IMR-90 (cell line): Measurements from ENCODE around the gene LRRC8C. TPM values are rescaled to one million over a fixed set of nuclear protein-coding genes. Genes with fewer than 3 reads are reported as not detected.
A peak's percentile ranks its signal among the peaks of the same experiment; 100 is the strongest.

Experiments
- ATAC-seq: fragments of 200-7000 bp; cut with Tn5 transposase; 2 replicates; pipeline ENCODE4 v1.9.1; 2020; ENCODE audit warnings: low read depth, mild to moderate bottlenecking, moderate library complexity
- BruUV-seq: library from RNA; stranded (reverse); fragments of 400-500 nt; replicated peaks from 2 replicates; lab custom pipeline; 2021; lab: Mats Ljungman, UMichigan
- CTCF ChIA-PET: fragments of 300-600 bp; formaldehyde crosslinking; extraction: SDS; loops from one replicate; lab custom pipeline; 2021; ENCODE audit warnings: antibody characterized with exemption; lab: Yijun Ruan, JAX
- POLR2A ChIA-PET: fragments of 300-600 bp; sonication (Branson Sonifier 250); formaldehyde crosslinking; loops from one replicate; lab custom pipeline; 2022; ENCODE audit warnings: antibody characterized with exemption; ENCODE audit not compliant: unreplicated experiment; lab: Charles Lee
- DNase-seq: peaks from one replicate; pipeline ENCODE4 v3.0.0; 2013
- H2AFZ ChIP-seq: replicated peaks from 2 replicates; pipeline ENCODE3; 2013; ENCODE audit warnings: low read length, mild to moderate bottlenecking; ENCODE audit not compliant: poor library complexity
- H2AK5ac ChIP-seq: 2 replicates; pipeline ENCODE4 v1.6.1; 2013; ENCODE audit warnings: low read depth, low read length, inconsistent platforms
- H2AK9ac ChIP-seq: replicated peaks from 2 replicates; pipeline ENCODE3; 2013; ENCODE audit warnings: mild to moderate bottlenecking, low read depth, low read length, moderate library complexity; ENCODE audit not compliant: poor library complexity
- H2BK120ac ChIP-seq: 2 replicates; pipeline ENCODE4 v1.6.1; 2013; ENCODE audit warnings: low read depth, low read length, inconsistent platforms
- H2BK15ac ChIP-seq: 3 replicates; pipeline ENCODE4 v1.6.1; 2013; ENCODE audit warnings: low read depth, low read length, inconsistent platforms
- H2BK20ac ChIP-seq: 2 replicates; pipeline ENCODE4 v1.6.1; 2013; ENCODE audit warnings: low read depth, mild to moderate bottlenecking, inconsistent platforms, low read length, moderate library complexity
- H2BK5ac ChIP-seq: 2 replicates; pipeline ENCODE4 v1.6.1; 2013; ENCODE audit warnings: mild to moderate bottlenecking, low read depth, low read length, inconsistent platforms; ENCODE audit not compliant: poor library complexity, severe bottlenecking
- H3K14ac ChIP-seq: replicated peaks from 2 replicates; pipeline ENCODE4 v1.6.1; 2013; ENCODE audit warnings: low read depth, low read length, inconsistent platforms
- H3K18ac ChIP-seq: 2 replicates; pipeline ENCODE4 v1.6.1; 2013; ENCODE audit warnings: low read depth, low read length, control low read depth
- H3K23ac ChIP-seq: 2 replicates; pipeline ENCODE4 v1.6.1; 2013; ENCODE audit warnings: low read depth, low read length, inconsistent platforms
- H3K27ac ChIP-seq: 2 replicates; pipeline ENCODE4 v1.5.1; 2013; ENCODE audit warnings: mild to moderate bottlenecking, control low read depth, low read length; ENCODE audit not compliant: insufficient read depth
- H3K27me3 ChIP-seq: 2 replicates; pipeline ENCODE4 v1.6.1; 2013; ENCODE audit warnings: low read length; ENCODE audit not compliant: control insufficient read depth, insufficient read depth
- H3K36me3 ChIP-seq: 2 replicates; pipeline ENCODE4 v1.6.1; 2013; ENCODE audit warnings: low read length, mixed read lengths; ENCODE audit not compliant: control insufficient read depth, insufficient read depth
- H3K4ac ChIP-seq: 2 replicates; pipeline ENCODE4 v1.6.1; 2013; ENCODE audit warnings: low read depth, low read length, inconsistent platforms
- H3K4me1 ChIP-seq: 2 replicates; pipeline ENCODE4 v1.6.1; 2013; ENCODE audit warnings: low read length, mixed read lengths; ENCODE audit not compliant: control insufficient read depth, insufficient read depth
- H3K4me2 ChIP-seq: 2 replicates; pipeline ENCODE4 v1.6.1; 2013; ENCODE audit warnings: low read depth, mild to moderate bottlenecking, control low read depth, low read length, moderate library complexity
- H3K4me3 ChIP-seq: 2 replicates; pipeline ENCODE4 v1.5.1; 2013; ENCODE audit warnings: low read depth, mild to moderate bottlenecking, control low read depth, low read length, moderate library complexity; ENCODE audit not compliant: insufficient read depth
- H3K56ac ChIP-seq: 2 replicates; pipeline ENCODE4 v1.6.1; 2013; ENCODE audit warnings: low read length, inconsistent platforms; ENCODE audit not compliant: insufficient read depth; ENCODE audit errors: extremely low read depth
- H3K79me1 ChIP-seq, 2 experiments: 2 replicates each; pipeline ENCODE4 v1.6.1; 2013; ENCODE audit warnings: low read length in 2 of 2, inconsistent platforms in 1 of 2, low read depth in 1 of 2
- H3K9ac ChIP-seq: 2 replicates; pipeline ENCODE4 v1.6.1; 2013; ENCODE audit warnings: low read depth, low read length, control low read depth
- H3K9me1 ChIP-seq: 2 replicates; pipeline ENCODE4 v1.6.1; 2013; ENCODE audit warnings: low read length, inconsistent platforms; ENCODE audit not compliant: insufficient read depth
- H3K9me3 ChIP-seq: 2 replicates; pipeline ENCODE4 v1.6.1; 2013; ENCODE audit warnings: low read length; ENCODE audit not compliant: control insufficient read depth, insufficient read depth
- H4K20me1 ChIP-seq: 2 replicates; pipeline ENCODE4 v1.6.1; 2013; ENCODE audit warnings: low read length, inconsistent platforms; ENCODE audit not compliant: insufficient read depth
- H4K5ac ChIP-seq: 2 replicates; pipeline ENCODE4 v1.6.1; 2013; ENCODE audit warnings: mild to moderate bottlenecking, low read depth, low read length, control low read depth
- H4K8ac ChIP-seq, 2 experiments: 2 replicates each; pipeline ENCODE4 v1.6.1; 2013; ENCODE audit warnings: low read depth in 2 of 2, low read length in 2 of 2, control low read depth in 1 of 2, inconsistent platforms in 1 of 2
- H4K91ac ChIP-seq: 2 replicates; pipeline ENCODE4 v1.6.1; 2013; ENCODE audit warnings: low read depth, low read length, inconsistent platforms; ENCODE audit not compliant: insufficient read depth
- CEBPB ChIP-seq: IDR thresholded peaks from 2 replicates; pipeline ENCODE4 v1.6.1; 2012; ENCODE audit warnings: low read depth, low read length, improper control_type of control experiment
- FOS ChIP-seq: fragments of 150-350 bp; IDR thresholded peaks from 2 replicates; pipeline ENCODE4 v1.6.1; 2016; ENCODE audit warnings: low read depth, low read length
- RCOR1 ChIP-seq: IDR thresholded peaks from 2 replicates; pipeline ENCODE4 v1.6.1; 2012; ENCODE audit warnings: mild to moderate bottlenecking, low read length, improper control_type of control experiment; ENCODE audit not compliant: insufficient replicate concordance
- SMC3 ChIP-seq: fragments of 150-350 bp; IDR thresholded peaks from 2 replicates; pipeline ENCODE4 v1.6.1; 2016; ENCODE audit warnings: low read depth, mild to moderate bottlenecking, antibody characterized with exemption, low read length, moderate library complexity
- WGBS, 2 experiments: methylation state at CpG; one replicate each; pipeline versions ENCODE4 v1.1.5 to v1.1.7; 2013; ENCODE audit warnings: missing lambda C conversion rate in 2 of 2; ENCODE audit not compliant: insufficient read length in 1 of 2; ENCODE audit errors: extremely low coverage in 2 of 2; 5-methylcytosine and 5-hydroxymethylcytosine counted together
- dilution Hi-C: fragments of 300-500 bp; cut with HindIII; formaldehyde crosslinking; loops from one replicate; pipeline ENCODE4 v1.14.3; 2018; ENCODE audit warnings: low sequenced_read_pairs; ENCODE audit not compliant: unreplicated experiment
- in situ Hi-C: fragments of 300-500 bp; cut with MboI; formaldehyde crosslinking; loops from 3 replicates; pipeline ENCODE4 v1.14.3; 2019; ENCODE audit warnings: low sequenced_read_pairs, inconsistent platforms, mixed read lengths
- intact Hi-C: fragments of 100-400 bp; cut with micrococcal nuclease; formaldehyde crosslinking; loops from 2 replicates; pipeline ENCODE4 v1.10.0; 2022
- polyA plus RNA-seq, 3 experiments: library from polyadenylated mRNA; depleted of rRNA; stranded (reverse); fragments of >200 nt; gene quantifications; 2 replicates each; pipeline ENCODE4 v1.2.3, GENCODE V29; 2012; ENCODE audit warnings: low replicate concordance in 1 of 3
- total RNA-seq: library from RNA; depleted of rRNA; stranded (reverse); fragments of >200 nt; gene quantifications from 2 replicates; pipeline ENCODE4 v1.2.3, GENCODE V29; 2012
- TF ChIP-seq, protein P1 (sequence below): fragments of 150-350 bp; IDR thresholded peaks from 2 replicates; pipeline ENCODE4 v1.6.1; 2017; ENCODE audit warnings: mild to moderate bottlenecking, antibody characterized with exemption, low read length, low read depth

LRRC8C gene
- total and polyA plus RNA-seq, 2 of the 4 experiments (the other 2 are of a cell fraction), result 6.5 to 12.9 TPM

DNA sequence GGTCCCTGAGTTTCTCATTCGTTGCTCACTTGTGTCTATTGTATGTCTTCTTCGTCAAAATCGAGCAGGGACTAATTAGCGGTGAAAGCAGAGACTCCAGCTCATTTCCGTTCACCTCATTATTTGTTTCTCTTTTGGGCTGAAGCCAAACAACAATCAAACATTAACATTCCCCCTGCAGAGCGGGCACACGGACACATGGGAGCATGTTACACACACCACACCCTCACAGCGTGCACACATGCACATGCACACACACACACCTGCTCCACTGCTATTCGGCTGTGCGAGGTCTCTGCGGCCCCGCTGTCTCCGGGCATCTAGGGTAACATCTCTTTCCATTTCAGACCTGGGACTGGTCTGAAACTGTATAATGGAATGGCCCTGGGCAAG, 129.5 kb downstream of the LRRC8C start:
- ATAC-seq, result no peak; the same call in 1 of the 2 replicates
- no peak overlapping the region for H3K9ac ChIP-seq
- TF ChIP-seq FOS, result no peak
- TF ChIP-seq CEBPB, result no peak
- TF ChIP-seq, protein P1, sequence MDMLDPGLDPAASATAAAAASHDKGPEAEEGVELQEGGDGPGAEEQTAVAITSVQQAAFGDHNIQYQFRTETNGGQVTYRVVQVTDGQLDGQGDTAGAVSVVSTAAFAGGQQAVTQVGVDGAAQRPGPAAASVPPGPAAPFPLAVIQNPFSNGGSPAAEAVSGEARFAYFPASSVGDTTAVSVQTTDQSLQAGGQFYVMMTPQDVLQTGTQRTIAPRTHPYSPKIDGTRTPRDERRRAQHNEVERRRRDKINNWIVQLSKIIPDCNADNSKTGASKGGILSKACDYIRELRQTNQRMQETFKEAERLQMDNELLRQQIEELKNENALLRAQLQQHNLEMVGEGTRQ, result no peak
- no peak for TF ChIP-seq SMC3
- no peak for TF ChIP-seq RCOR1
- H4K91ac ChIP-seq, result no peak overlapping the region
- intact Hi-C loops (loop anchor here (2.0 kb wide), 1 partner anchor 238 kb away; the partner anchor contains the start of gene LRRC8B), in situ Hi-C loops (loop anchor here (10.0 kb wide), 1 partner anchor 278 kb away; no protein-coding TSS in a partner anchor), dilution Hi-C loops (no loop called here)
- no peak for DNase-seq
- no peaks in the 10 kb centered on the region for H4K20me1 ChIP-seq
- 43% methylated on average over 5 of the region's 13 CpGs; no CpG with 5 or more reads in 1 of the 2 experiments for WGBS, 2 experiments
- H2BK20ac ChIP-seq, result no peak overlapping the region; the same call in 1 of the 2 replicates
- H2AK5ac ChIP-seq, result peak overlapping the region; percentile 29
- no TSS peak for BruUV-seq
- no peaks in the 10 kb centered on the region for H3K36me3 ChIP-seq
- H3K14ac ChIP-seq, result peak overlapping the region; percentile 23
- H3K4me2 ChIP-seq, result peak overlapping the region; percentile 68; the same call in 1 of the 2 replicates
- H3K9me3 ChIP-seq, result no peaks in the 10 kb centered on the region
- H3K9me1 ChIP-seq, result no peaks in the 10 kb centered on the region; the same call in 1 of the 2 replicates
- H3K18ac ChIP-seq, result no peak overlapping the region
- H4K8ac ChIP-seq, result no peak overlapping the region
- H3K56ac ChIP-seq, result no peak overlapping the region; the same call in 1 of the 2 replicates
- no peaks in the 10 kb centered on the region for H3K27me3 ChIP-seq
- no peak overlapping the region for H3K4me3 ChIP-seq
- H2BK15ac ChIP-seq, result no peak overlapping the region
- ChIA-PET POLR2A (interaction anchor here (0.6 kb wide), 1 partner anchor 130 kb away, joined by 4 read pairs; the partner anchor contains the start of gene LRRC8C), CTCF (interaction anchor here (0.6 to 3.4 kb wide), 26 partner anchors 9 to 302 kb away, joined by 3 to 35 read pairs (median 5); partner anchors contain the start of gene LRRC8C)
- H3K4ac ChIP-seq, result peak overlapping the region; percentile 38; the same call in 1 of the 2 replicates
- H2BK5ac ChIP-seq, result no peak overlapping the region
- H3K27ac ChIP-seq, result no peak overlapping the region
- peaks cover 12% of the 10 kb centered on the region for H3K4me1 ChIP-seq
- no peak overlapping the region for H4K5ac ChIP-seq
- H3K79me1 ChIP-seq, result no peaks in the 10 kb centered on the region
- no peak overlapping the region for H2BK120ac ChIP-seq
- peak overlapping the region; percentile 25 for H2AK9ac ChIP-seq
- H2AFZ ChIP-seq, result peak overlapping the region; percentile 92
- no peak overlapping the region for H3K23ac ChIP-seq
